H1 (cell line): ENCODE results near the gene MTFMT. TPM values are rescaled to one million over a fixed set of nuclear protein-coding genes. Genes with fewer than 3 reads are reported as not detected.

Source experiments
- CTCF ChIA-PET: fragments of 300-600 bp; sonication (Branson Sonifier 250); formaldehyde crosslinking; loops from one replicate; lab custom pipeline; 2021; ENCODE audit not compliant: partially characterized antibody; lab: Charles Lee
- POLR2A ChIA-PET: fragments of 300-600 bp; sonication (Branson Sonifier 250); formaldehyde crosslinking; loops from one replicate; lab custom pipeline; 2021; ENCODE audit warnings: inconsistent platforms; ENCODE audit not compliant: partially characterized antibody; lab: Charles Lee
- DNase-seq, 2 experiments: peaks; one replicate each; pipeline versions ENCODE4 v3.0.0 to v3.0.0-alpha.2; 2010 to 2022; ENCODE audit warnings: low spot score in 2 of 2, low read depth in 1 of 2, mixed read lengths in 1 of 2
- FAIRE-seq: peaks from 2 replicates; lab custom pipeline; 2011; peaks lifted over from hg19 to GRCh38; lab: Jason Lieb, UNC
- H2AFZ ChIP-seq: 2 replicates; pipeline ENCODE4 v1.8.1; 2012; ENCODE audit warnings: low read length, inconsistent platforms
- H2AK5ac ChIP-seq: 2 replicates; pipeline ENCODE4 v1.6.1; 2013; ENCODE audit warnings: low read depth, low read length
- H2BK120ac ChIP-seq: replicated peaks from 2 replicates; pipeline ENCODE3; 2013; ENCODE audit warnings: low read depth, low read length, inconsistent platforms
- H2BK12ac ChIP-seq: 2 replicates; pipeline ENCODE4 v1.6.1; 2013; ENCODE audit warnings: low read depth, low read length
- H2BK15ac ChIP-seq: 2 replicates; pipeline ENCODE4 v1.6.1; 2013; ENCODE audit warnings: low read length
- H2BK20ac ChIP-seq: 2 replicates; pipeline ENCODE4 v1.6.1; 2013; ENCODE audit warnings: low read length
- H2BK5ac ChIP-seq: 2 replicates; pipeline ENCODE4 v1.6.1; 2013; ENCODE audit warnings: low read depth, low read length
- H3K14ac ChIP-seq: 2 replicates; pipeline ENCODE4 v1.6.1; 2013; ENCODE audit warnings: inconsistent platforms; ENCODE audit not compliant: insufficient read length
- H3K18ac ChIP-seq: 2 replicates; pipeline ENCODE4 v1.6.1; 2013; ENCODE audit warnings: low read length; ENCODE audit errors: extremely low read depth
- H3K23ac ChIP-seq: 2 replicates; pipeline ENCODE4 v1.6.1; 2013; ENCODE audit warnings: inconsistent platforms; ENCODE audit not compliant: insufficient read length
- H3K23me2 ChIP-seq: 2 replicates; pipeline ENCODE4 v1.6.1; 2013; ENCODE audit warnings: low read depth, low read length
- H3K27ac ChIP-seq: 2 replicates; pipeline ENCODE4 v1.6.1; 2011; ENCODE audit warnings: low read depth, low read length, inconsistent platforms
- H3K27me3 ChIP-seq, 4 experiments: replicated peaks in 1 of 4; 1 replicate in 1 of 4; 2 replicates in 3 of 4; pipeline versions ENCODE4 v1.6.1 to v1.8.1; 2011 to 2013; ENCODE audit warnings: low read length in 3 of 4, mild to moderate bottlenecking in 3 of 4, inconsistent platforms in 2 of 4, mixed read lengths in 2 of 4, moderate library complexity in 1 of 4; ENCODE audit not compliant: control insufficient read depth in 3 of 4, insufficient read depth in 3 of 4; ENCODE audit errors: extremely low read depth in 1 of 4
- H3K36me3 ChIP-seq, 4 experiments: 2 replicates each; pipeline versions ENCODE4 v1.6.1 to v1.8.1; 2011 to 2013; ENCODE audit warnings: mild to moderate bottlenecking in 4 of 4, low read length in 3 of 4, moderate library complexity in 2 of 4, control low read depth in 1 of 4, inconsistent platforms in 1 of 4; ENCODE audit not compliant: insufficient read depth in 4 of 4, control insufficient read depth in 2 of 4
- H3K4ac ChIP-seq: replicated peaks from 2 replicates; pipeline ENCODE3; 2013; ENCODE audit warnings: low read length, low read depth, mixed read lengths, inconsistent platforms; ENCODE audit not compliant: insufficient read length
- H3K4me1 ChIP-seq, 4 experiments: replicated peaks in 1 of 4; 1 replicate in 1 of 4; 2 replicates in 3 of 4; pipeline versions ENCODE4 v1.6.1 to v1.8.1; 2011 to 2013; ENCODE audit warnings: low read length in 3 of 4, inconsistent platforms in 2 of 4, mixed read lengths in 1 of 4; ENCODE audit not compliant: insufficient read depth in 4 of 4, control insufficient read depth in 3 of 4
- H3K4me2 ChIP-seq, 2 experiments: 2 replicates each; pipeline versions ENCODE4 v1.6.1 to v1.8.1; 2011 to 2013; ENCODE audit warnings: low read depth in 2 of 2, low read length in 2 of 2, control low read depth in 1 of 2, inconsistent platforms in 1 of 2, mild to moderate bottlenecking in 1 of 2; ENCODE audit not compliant: insufficient read depth in 1 of 2
- H3K4me3 ChIP-seq, 4 experiments: fragments of 200-600, 300-600 bp in 1 of 4; sonication (generic), shearing (Covaris generic), sonication (Bioruptor Twin) in 1 of 4; 2 replicates each; pipeline versions ENCODE4 v1.5.1 to v1.8.1; 2011 to 2016; ENCODE audit warnings: low read length in 4 of 4, low read depth in 3 of 4, control low read depth in 2 of 4, inconsistent platforms in 2 of 4, mild to moderate bottlenecking in 2 of 4, mixed read lengths in 1 of 4, moderate library complexity in 1 of 4; ENCODE audit not compliant: insufficient read depth in 2 of 4; ENCODE audit errors: extremely low read depth in 1 of 4
- H3K56ac ChIP-seq: replicated peaks from 2 replicates; pipeline ENCODE3; 2013; ENCODE audit warnings: low read depth, mild to moderate bottlenecking, mixed read lengths, low read length, inconsistent platforms; ENCODE audit not compliant: insufficient read length
- H3K79me1 ChIP-seq: 2 replicates; pipeline ENCODE4 v1.6.1; 2013; ENCODE audit warnings: low read depth, low read length, control low read depth
- H3K79me2 ChIP-seq, 2 experiments: 2 replicates each; pipeline versions ENCODE4 v1.6.1 to v1.8.1; 2012 to 2013; ENCODE audit warnings: low read length in 2 of 2, mild to moderate bottlenecking in 2 of 2, inconsistent platforms in 1 of 2; ENCODE audit not compliant: insufficient read depth in 2 of 2, control insufficient read depth in 1 of 2
- H3K9ac ChIP-seq, 4 experiments: replicated peaks in 1 of 4; 1 replicate in 1 of 4; 2 replicates in 3 of 4; pipeline versions ENCODE4 v1.6.1 to v1.8.1; 2011 to 2013; ENCODE audit warnings: low read depth in 3 of 4, low read length in 3 of 4, control low read depth in 2 of 4, mild to moderate bottlenecking in 2 of 4, moderate library complexity in 2 of 4, inconsistent platforms in 1 of 4; ENCODE audit errors: extremely low read depth in 1 of 4
- H3K9me3 ChIP-seq, 2 experiments: 2 replicates each; pipeline versions ENCODE4 v1.6.1 to v1.8.1; 2012 to 2013; ENCODE audit warnings: mild to moderate bottlenecking in 2 of 2, moderate library complexity in 2 of 2, control low read depth in 1 of 2, inconsistent platforms in 1 of 2, low read depth in 1 of 2, low read length in 1 of 2, mixed read lengths in 1 of 2; ENCODE audit not compliant: insufficient read depth in 2 of 2
- H4K20me1 ChIP-seq, 2 experiments: replicated peaks in 1 of 2; 2 replicates each; pipeline versions ENCODE3 to v1.8.1; 2011 to 2013; ENCODE audit warnings: inconsistent platforms in 2 of 2, low read length in 2 of 2, mild to moderate bottlenecking in 1 of 2; ENCODE audit not compliant: insufficient read depth in 2 of 2, control insufficient read depth in 1 of 2
- H4K5ac ChIP-seq: 2 replicates; pipeline ENCODE4 v1.6.1; 2013; ENCODE audit warnings: low read length, low read depth, mixed read lengths, inconsistent platforms; ENCODE audit not compliant: insufficient read length
- H4K8ac ChIP-seq: 2 replicates; pipeline ENCODE4 v1.8.0; 2013; ENCODE audit warnings: mild to moderate bottlenecking, moderate library complexity, low read length, inconsistent platforms; ENCODE audit not compliant: insufficient read depth; ENCODE audit errors: extremely low read depth
- H4K91ac ChIP-seq: replicated peaks from 2 replicates; pipeline ENCODE3; 2013; ENCODE audit warnings: low read length, mixed read lengths, inconsistent platforms; ENCODE audit not compliant: insufficient read length
- CBX8 ChIP-seq: fragments of 300-800, 300-1000 bp; sonication (generic); IDR thresholded peaks from 2 replicates; pipeline ENCODE4 v1.7.1; 2016; ENCODE audit warnings: low read depth, low read length, borderline replicate concordance
- CHD2 ChIP-seq: IDR thresholded peaks from 2 replicates; pipeline ENCODE4 v1.6.1; 2012; ENCODE audit warnings: low read length, improper control_type of control experiment
- WGBS, 2 experiments: shearing (Covaris generic) in 1 of 2; methylation state at CpG; one replicate each; pipeline versions ENCODE4 v1.1.6 to v1.1.7; 2013 to 2015; ENCODE audit warnings: low lambda C conversion rate in 2 of 2, mixed read lengths in 2 of 2, inconsistent platforms in 1 of 2, low coverage in 1 of 2, missing lambda C conversion rate in 1 of 2; ENCODE audit not compliant: insufficient replicate concordance in 2 of 2, insufficient coverage in 1 of 2, insufficient read length in 1 of 2; ENCODE audit errors: extremely low coverage in 1 of 2, missing lambda C conversion rate in 1 of 2; 5-methylcytosine and 5-hydroxymethylcytosine counted together
- polyA plus RNA-seq, 7 experiments: library from polyadenylated mRNA; depleted of rRNA in 3 of 7; stranded (reverse) in 5 of 7; unstranded in 2 of 7; fragments of >200 nt in 5 of 7; fragments of 200-250 nt in 2 of 7; gene quantifications; 1 replicate in 5 of 7; 2 replicates in 1 of 7; 4 replicates in 1 of 7; pipeline versions ENCODE4 v1.2.1 to v1.2.3, GENCODE V29; 2011 to 2013; ENCODE audit warnings: missing spikeins in 2 of 7, mixed read lengths in 2 of 7
- total RNA-seq: library from RNA; stranded (reverse); fragmentation: NEBNext Ultra II Directional; extraction: Animal tissue kit (Norgen Biotek cat#: 25700); gene quantifications from 2 replicates; pipeline ENCODE4 v1.2.1, GENCODE V29; 2021

Gene MTFMT
- total and polyA plus RNA-seq, 2 of the 8 experiments (the other 6 are each of a cell fraction or from before 2014, with no cell fraction given), result 7.7 to 20.8 TPM

DNA sequence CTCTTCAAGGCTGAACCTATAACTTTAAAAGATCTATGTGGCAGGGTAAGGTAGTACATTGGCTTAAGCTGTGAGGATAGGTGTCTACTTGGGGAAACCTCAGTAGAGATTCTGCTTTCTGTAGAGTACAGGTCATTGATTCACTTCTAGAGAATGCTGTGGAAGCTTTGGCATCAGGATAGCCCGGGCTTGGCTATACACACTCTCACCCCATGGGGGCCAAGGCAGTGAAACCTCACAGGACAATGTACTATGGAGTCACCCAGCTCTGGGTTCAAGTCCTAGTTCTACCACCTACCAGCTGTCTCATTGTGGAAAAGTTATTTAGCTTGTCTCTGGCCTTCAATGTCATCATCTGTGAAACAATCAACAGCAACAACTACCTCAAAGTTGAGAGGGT is 9.0 kb downstream of the MTFMT start:
- Histone ChIP-seq H3K18ac (no peak overlapping the region), H3K4me3 (no peak overlapping the region), H2BK120ac (peak overlapping the region; percentile 28), H2AK5ac (no peak overlapping the region), H3K27ac (no peak overlapping the region), H3K27me3 (no peaks in the 10 kb centered on the region), H2BK12ac (no peak overlapping the region), H3K9ac (no peak overlapping the region), H3K14ac (no peak overlapping the region), H3K4me2 (no peak overlapping the region), H3K56ac (no peak overlapping the region), H3K4me1 (no peaks in the 10 kb centered on the region), H4K91ac (no peak overlapping the region), H2BK5ac (no peak overlapping the region), H4K20me1 (peaks cover 0 to 4% of the 10 kb centered on the region in 2 experiments), H3K36me3 (peaks cover 0 to 58% (median 12%) of the 10 kb centered on the region in 4 experiments; a peak in 6 of 8 replicates), H3K79me1 (no peaks in the 10 kb centered on the region), H4K8ac (no peak overlapping the region), H3K79me2 (no peaks in the 10 kb centered on the region), H3K9me3 (no peaks in the 10 kb centered on the region), H2BK15ac (no peak overlapping the region), H4K5ac (no peak overlapping the region), H3K23me2 (no peaks in the 10 kb centered on the region), H2AFZ (no peak overlapping the region), H2BK20ac (no peak overlapping the region), H3K23ac (no peak overlapping the region), H3K4ac (no peak overlapping the region)
- DNase-seq, result no peak
- CTCF ChIA-PET, result interaction anchor here (0.6 to 0.7 kb wide), 3 partner anchors 13 to 665 kb away, joined by 3 to 4 read pairs (median 3); no protein-coding TSS in a partner anchor
- no peak for FAIRE-seq
- POLR2A ChIA-PET, result no interaction called here
- TF ChIP-seq CBX8 (no peak), CHD2 (no peak)
- 82% methylated on average over 1 of the region's 1 CpG; no CpG with 5 or more reads in 1 of the 2 experiments for WGBS, 2 experiments
